Stimulated activated CD4-positive, alpha-beta T cell treated with anti-CD3 and anti-CD28 coated beads, Interleukin-12 subunit alpha, Interleukin-12 subunit beta, amount 100 ng/mL, for 24 hours (primary cell): Measurements from ENCODE around the gene TIMMDC1.
"Not testable (repeated sequence)": the region's sequence is repeated elsewhere in the genome, so short reads cannot be mapped to it uniquely, and the experiment has no call there.

Source experiments
- DNase-seq, 2 experiments: peaks; one replicate each; pipeline ENCODE4 v3.0.0-alpha.2; 2020; ENCODE audit warnings: low read depth in 2 of 2

The TIMMDC1 gene

DNA sequence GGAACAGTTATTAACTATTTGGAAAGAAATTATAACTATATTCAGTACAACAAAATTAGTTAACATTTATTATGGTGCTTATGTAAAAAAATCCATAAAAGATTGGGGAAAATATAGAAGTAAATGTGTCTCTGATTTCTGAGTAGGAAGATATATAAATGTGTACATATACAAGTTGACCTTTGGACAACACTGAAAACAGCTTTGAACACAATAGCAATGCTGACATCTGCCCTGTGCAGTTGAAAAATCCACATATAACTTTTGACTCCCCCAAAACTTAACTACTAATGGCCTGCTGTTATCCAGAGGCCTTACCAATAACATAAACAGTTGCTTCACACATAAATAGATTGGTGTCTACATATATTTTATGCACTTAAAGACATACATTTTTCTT, 12.3 kb downstream of the TIMMDC1 start:
- no peak for DNase-seq

DNA sequence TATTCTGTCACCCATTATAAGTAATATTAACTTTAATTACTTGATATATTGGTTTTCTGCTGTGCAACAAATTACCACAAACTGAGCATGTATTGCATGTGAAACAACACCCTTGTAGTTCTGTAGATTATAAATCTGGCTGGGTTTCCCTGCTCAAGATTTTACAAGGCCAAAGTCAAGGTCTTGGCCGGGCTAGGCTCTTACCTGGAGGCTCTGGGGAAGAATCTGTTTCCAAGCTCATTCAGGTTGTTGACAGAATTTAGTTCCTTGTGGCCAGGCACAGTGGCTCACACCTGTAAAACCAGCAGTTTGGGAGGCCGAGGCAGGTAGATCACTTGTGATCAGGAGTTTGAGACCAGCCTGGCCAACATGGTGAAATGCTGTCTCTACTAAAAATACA, 16.3 kb downstream of the TIMMDC1 start:
- no peak for DNase-seq

DNA sequence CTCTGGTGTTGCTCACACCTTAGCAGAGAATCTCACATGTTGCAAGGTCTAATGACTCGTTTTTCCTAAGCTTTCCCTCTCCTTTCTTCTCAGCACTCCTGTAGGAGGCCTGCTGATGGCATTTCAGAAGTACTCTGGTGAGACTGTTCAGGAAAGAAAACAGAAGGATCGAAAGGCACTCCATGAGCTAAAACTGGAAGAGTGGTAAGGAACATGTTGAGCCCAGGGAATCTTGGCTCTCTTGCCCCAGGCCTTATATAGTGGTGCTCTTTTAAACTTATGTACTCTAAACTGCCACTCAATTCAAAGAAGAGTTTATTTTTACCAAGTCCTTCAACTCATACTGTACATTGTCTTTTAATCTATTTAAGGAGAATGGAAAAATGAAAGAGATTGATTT, 18.8 kb downstream of the TIMMDC1 start:
- no peak for DNase-seq

DNA sequence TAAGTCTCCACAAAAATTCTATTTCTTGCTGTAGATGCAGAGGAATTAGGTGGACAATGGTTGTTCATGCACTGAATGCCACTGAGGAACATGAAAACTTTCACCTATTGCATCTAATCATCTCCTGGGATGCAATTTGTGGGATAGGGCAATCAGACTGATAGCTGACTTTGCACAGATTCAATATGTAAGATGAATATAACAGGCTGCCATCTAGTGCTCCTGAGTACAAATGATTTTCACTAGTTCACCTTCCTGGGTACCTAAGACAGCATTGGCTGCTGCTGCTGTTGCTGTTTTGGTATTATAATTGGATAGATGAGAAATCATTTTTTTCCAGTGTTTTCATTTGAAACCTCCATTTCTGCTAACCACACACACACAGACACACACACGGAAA, 19.7 kb downstream of the TIMMDC1 start:
- DNase-seq, result no peak

DNA sequence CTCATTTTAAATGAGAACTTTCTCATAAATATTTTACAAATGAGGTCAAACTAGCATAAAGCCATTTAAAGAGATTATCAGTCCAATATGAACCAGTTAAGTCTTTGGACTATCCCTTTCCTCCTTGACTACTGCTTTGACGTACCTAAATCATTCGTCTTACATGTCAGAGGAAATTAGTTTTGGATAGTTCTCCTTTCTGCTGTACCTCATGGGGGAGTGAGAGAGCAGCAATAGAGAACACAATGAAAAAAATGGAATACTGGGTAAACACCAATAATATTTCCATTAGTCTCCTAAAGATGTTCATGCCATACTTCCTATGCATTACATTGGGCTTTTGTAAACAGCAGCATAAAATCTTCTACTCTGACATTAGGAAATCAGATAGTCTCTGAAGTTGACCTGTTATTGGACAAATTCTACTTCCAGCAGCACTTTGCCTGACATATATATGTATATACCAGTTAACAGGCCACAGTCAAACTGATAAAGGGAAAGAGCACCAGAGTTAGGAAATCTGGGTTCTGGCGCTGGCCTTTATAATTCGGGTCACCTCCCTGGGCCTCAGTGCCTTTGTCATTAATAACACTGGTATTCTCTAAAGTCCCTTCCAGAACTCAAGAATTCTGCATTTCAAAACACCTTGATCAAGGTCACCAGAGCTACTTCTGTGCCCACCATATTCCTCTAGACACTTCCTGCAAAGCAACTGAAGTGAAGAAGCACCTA, 26.8 kb downstream of the TIMMDC1 start:
- no peak for DNase-seq

DNA sequence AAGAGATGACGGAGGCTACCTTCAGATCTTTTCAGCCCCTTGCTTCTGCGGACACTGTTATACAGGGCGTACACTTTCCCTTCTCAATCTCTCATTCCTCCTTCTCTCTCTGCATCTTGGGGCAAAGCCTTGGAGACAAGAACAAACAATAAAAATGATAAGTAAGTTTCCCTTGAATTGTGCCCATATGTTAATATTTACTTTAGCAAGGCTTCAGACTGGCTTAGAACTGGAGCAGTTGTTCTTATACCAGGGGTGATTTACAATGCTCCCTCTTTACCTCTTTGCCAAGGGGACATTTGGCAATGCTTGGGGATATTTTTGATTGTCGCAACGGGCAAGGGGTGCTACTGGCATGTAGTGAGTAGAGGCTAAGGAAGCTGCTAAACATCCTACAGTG, 29.4 kb downstream of the TIMMDC1 start:
- no peak for DNase-seq

DNA sequence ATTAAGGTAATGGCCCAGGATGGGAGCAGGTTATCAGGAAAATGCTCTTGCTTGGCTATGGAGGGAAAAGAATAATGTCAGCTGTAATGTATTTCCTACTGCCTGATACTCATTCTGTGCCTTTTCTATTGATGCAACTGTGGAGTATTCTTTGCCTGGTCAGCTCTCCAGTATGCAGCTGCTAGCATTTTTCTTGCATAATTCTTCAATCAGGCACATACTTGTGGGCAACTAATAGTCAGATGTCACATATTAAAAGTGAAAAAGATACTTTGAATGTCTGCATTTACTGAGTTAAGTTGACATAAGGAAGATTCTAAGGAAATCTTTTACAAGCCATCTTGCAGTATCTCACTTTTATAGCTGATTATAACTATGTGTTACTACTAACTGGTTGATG, 31.5 kb downstream of the TIMMDC1 start:
- DNase-seq, result no peak

DNA sequence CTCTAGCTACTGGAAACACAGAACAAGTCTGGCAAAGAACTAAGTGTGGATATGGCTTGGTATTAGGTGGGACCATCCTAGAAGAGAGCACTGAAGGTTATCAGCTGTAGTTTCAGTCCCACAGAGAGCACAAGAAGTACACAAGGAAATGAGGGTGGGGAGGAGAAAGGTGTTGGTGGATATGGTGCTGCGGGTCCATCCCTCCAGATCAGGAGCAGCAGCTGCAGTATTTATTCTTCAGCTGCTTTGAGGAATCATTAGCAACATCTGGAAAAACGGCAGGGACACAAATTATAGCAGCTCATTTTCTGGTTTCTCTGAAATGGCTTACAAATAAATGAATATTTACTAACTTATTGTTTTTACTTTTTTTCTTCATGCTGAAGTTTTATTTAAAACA, 32.1 kb downstream of the TIMMDC1 start:
- no peak for DNase-seq

DNA sequence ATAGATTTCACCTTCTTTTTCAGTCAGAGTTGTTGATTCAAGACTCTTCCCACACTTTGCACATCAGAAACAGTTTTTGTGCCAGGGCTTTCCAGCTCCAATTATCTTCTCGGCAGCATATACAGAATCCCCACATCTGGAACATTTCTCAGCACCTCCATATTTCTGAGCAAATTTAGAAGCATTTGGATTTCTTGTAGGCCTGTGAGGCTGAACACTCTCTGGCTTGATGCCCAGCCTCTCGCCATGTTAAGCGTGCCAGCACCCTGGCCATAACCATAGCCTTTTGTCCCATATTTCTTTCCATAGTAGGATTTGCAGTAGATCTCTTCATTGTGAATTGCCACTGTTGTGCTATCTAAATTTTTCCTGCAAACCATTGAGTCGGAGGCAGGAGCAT, 32.8 kb downstream of the TIMMDC1 start:
- no peak for DNase-seq

DNA sequence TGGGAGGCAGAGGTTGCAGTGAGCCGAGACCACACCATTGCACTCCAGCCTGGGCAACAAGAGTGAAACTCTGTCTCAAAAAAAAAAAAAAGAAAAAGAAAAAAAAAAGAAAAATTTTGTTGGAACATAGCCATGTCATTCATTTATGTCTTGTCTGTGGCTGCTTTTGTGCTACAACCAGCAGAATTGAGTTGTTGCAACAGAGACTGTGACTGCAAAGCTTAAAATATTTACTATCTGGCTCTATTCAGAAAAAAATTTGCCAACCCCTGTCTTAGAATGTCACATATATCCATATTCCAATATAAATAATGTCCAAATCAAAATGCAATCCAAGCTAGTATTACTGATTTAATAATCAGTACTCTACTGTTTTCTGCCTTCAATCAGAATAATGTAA, 35.9 kb downstream of the TIMMDC1 start:
- DNase-seq, result no peak

DNA sequence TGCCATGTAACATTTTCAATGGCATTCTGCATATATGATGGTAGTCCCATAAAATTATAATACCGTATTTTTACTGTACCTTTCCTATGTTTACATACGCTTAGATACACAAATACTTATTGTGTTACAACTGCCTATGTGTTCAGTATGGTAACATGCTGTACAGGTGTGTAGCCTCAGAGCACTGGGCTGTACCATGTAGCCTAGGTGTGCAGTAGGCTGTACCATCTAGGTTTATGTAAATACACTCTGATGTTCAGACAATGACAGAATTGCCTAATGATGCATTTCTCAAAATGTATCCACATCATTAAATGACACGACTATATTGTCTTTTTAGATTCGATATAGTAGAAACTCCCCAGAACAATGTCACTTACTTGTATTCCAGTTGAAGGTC, 38.4 kb downstream of the TIMMDC1 start:
- no peak for DNase-seq

DNA sequence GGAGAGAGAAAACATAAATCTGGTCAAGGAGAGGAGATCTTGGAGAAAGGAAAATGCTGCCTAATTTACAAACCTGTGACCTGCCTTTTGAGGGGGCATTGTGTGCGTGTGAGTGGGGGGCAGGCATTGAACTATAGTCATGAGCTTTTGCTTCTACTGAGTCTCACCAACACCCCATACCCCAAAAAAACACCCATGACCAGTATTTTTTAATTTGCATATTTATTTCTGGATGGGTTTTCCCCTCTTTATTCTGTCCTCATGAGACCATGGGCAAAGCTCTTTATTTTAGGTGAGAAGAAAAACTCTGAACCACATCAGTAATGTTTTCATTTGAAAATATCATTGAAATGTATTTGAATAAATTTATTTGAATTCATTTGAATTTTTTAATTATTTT, 40.4 kb downstream of the TIMMDC1 start:
- DNase-seq, result no peak

DNA sequence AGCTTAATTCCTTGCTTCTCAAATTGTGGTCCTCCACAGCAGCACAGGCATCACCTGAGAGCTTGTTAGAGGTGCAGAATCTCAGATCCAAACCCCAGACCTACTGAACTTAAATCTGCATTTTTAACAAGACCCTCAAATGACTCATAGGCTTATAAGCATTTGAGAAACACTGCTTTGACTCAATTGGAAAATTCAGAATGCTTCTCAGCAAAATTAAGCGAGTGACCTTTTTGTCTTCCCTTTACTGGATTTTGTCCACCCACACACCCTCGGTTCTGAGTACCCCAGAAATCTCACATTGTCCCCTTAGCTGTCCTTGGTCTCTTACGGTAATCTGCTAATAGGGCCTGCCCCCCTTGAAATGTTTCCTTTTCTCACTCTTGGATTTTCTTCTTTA, 43.2 kb downstream of the TIMMDC1 start:
- DNase-seq, result no peak

DNA sequence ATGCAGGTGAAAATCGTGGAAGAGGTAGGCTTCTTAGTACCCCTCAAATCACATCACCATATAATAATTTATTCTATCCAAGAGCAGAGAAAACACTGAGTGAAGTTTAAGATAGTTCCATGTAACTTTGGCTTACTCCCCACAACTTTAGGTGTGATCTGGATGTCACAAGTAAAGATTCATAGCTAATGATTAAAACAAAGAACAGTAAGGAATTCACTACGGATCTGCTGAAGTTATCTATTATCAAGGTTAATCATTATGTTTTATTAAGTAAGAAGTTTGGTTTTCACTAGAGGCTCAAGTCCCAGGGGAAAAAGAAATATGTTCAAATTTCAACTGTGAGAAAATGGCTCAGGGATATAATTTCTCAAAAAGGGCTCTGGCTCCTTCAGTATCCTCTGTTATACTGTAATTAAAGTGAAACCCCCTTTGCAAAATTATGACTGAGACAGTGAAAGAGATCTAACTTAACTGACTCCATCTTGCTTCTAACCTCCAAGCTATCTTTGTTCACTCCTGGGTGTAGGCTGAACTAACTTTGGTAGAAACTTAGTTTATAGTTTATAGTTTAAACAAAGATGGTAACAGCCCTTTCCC, 43.9 kb downstream of the TIMMDC1 start:
- DNase-seq, result no peak

DNA sequence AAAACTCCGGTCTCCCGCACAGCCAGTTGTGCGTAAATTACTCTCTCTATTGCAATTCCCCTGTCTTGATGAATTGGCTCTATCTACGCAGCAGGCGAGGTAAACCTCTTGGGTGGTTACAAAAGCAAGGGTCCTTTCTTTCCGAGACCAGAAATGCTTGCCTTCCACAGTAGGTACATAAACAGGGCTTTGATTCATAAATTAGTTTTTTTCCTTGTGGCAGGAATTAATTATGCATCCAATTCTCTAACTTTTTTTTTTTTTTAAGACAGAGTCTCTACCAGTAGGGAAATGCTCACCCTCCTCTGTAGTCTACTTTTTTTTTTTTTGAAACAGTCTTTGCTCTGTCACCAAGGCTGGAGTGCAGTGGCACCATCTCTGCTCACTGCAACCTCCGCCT, 44.8 kb downstream of the TIMMDC1 start:
- DNase-seq, result no peak

DNA sequence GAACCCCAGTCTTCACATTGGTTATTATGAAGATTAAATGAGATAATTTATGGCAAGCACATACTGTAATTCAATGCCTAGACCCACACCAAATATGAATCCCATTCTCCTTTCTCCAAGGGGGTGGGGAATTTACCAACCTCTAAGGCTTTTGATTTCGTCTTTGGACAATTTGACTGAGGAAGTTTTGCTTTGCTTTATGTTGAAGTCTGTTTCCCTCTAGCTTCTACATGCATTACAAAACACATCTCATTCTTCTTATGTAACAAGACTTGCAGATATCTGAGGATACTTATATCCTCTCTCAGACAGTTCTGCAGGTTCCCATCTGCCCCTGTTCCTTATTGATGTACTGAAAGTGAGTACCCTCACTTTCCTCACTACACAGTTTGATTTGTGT, 48.9 kb downstream of the TIMMDC1 start:
- DNase-seq, result no peak

DNA sequence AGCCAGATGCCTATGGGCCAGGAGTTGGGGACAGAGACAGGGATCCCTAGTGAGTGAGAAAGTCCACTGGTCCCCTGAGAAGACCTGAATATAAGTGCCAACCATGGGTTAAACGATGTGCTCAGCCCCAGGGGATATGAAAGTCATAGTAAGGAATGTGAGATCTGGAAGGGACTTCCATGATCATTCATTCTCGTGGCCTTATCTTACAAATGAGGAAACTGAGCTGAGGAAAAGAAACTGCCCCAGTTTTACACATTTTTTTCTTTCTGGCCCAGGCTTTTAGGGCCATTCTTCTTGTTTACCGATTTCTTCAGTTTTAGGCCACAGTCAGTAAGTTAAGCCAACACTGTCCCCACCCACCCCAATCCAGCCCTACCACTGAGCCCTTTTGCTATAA, 50.0 kb downstream of the TIMMDC1 start:
- no peak for DNase-seq

DNA sequence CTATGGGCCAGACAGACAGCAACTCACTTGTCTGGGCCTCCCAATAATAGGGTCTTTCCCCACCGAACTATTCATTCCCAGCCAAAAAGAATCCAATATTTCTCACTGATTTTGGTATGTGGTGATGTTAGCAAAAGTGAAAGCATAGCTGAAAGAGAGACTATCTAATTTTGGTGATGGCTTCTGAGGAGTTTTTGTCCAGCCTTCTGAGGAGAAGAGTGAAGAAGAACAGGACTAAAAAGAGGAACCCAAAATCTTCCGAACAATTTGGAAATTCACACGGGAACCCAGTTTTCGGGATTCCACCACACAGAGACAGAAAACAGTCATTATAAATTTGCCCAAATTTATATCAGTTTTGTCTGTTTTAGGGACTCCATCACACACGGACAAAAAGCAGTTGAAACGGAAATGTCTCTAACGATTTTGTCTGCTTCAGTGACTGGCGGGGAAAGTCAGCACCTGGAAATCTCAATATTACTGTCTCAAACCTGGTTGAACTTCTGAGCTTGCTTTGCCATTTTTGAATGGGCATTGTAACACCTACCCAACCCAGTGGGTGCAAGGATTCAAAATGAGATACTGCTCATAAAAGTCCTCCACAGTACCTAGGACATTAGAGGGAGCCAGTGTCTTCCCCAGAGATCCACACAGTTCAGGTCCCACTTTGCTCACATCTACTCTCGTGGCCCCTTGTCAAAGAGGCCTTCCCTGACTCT, 52.0 kb downstream of the TIMMDC1 start:
- DNase-seq, result no peak

DNA sequence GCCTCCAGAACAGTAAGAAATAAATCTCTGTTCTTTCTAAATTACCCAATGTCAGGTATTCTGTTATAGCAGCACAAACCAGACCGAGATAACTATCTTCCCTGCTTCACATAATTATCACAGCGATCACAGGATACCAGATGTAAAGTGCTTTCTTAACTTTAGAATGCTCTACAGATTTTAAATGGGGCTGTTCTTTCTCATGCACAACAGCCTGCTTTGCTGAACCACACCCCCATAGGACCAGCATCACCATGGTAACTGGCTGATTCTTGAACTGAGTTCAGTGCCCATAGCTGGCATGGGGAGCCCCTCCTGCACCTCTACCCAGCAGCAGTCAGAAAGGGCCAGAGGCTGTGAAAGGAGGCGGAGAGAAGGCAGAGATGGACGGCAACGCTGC, 53.3 kb downstream of the TIMMDC1 start:
- DNase-seq, result no peak

DNA sequence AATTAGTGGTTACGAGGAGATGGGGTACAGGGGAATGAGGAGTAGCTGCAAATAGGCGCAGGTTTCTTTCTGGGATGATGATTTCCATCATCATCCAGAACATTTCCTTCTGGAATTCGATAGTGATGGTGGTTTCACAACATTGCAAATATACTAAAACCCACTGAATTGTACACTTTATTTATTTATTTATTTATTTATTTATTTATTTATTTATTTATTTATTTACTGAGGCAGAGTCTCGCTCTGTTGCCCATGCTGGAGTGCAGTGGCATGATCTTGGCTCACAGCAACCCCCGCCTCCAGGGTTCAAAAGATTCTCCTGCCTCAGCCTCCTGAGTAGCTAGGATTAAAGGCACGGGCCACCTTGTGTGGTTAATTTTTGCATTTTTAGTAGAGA, 54.6 kb downstream of the TIMMDC1 start:
- not testable (repeated sequence) for DNase-seq

DNA sequence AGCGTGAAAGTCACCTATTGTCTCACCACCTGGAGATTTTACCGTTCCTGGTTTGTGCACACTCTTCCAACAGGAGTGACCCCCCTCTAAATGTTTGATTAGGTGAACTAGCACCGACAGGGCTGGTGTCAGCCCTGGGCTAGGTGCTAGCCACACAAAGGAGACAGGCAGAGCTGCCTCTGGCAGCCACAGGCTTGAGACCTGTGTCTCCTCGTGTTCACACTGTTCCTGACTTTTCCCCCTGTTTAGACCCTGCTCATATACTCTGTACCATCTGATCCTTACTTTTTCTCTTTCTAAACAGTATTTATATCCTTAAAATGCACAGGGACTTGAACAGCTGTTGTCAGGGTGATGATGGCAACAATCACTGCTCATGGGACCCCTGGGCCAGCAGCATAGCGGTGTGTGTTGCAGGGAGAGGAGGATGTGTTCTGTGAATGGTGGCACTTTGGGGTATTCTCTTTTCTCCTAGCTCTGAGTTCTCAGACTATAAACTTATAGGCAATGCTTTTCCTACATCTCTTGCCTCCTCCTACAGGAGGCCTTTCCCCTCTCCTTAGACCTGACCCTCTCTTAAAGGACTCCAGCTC, 55.6 kb downstream of the TIMMDC1 start:
- no peak for DNase-seq

DNA sequence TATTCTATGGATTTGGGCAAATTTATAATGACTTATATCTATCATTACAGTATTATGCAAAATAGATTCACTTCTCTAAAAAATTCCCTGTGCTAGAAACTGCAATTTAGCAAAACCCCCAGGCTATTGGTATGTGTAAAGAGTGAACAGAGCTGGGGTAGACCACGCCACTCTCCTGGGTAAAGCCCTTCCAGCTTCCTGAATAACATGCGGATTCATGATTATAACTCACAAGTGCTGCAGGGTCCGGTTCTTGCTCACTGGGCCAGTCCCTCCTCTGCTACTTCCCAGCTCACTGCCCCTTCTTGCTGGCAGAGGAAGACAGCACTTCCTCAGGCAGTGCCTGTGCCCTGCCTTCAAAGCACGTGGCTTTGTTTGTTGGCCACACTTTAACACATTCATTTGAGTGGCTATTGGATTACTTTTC, 57.0 kb downstream of the TIMMDC1 start:
- DNase-seq, result no peak

DNA sequence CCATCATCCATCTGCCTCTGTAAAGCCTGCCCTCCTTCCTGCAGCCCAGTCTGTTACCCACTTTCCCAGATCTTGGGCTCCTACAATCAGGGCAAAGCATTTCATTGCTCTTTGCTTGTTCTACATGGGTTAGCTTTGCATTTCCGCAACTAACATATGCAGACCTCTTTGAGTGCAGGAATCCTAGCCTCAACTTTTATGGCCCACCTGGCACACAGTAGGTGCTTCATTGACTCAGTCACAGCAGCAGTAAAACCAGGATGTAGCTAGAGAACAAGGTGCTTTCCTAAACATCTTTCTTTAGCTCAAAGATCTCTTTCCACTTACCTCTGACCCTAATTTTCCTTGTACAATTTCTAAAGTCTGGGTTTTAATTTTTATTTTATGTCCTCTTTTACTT, 57.6 kb downstream of the TIMMDC1 start:
- DNase-seq, result no peak
